A204.1 (cell line): Measurements from ENCODE around the gene MIX23.

ENCODE experiments used
- FAIRE-seq: peaks from 2 replicates; lab custom pipeline; 2012; peaks lifted over from hg19 to GRCh38; lab: Jason Lieb, UNC

The MIX23 gene

DNA sequence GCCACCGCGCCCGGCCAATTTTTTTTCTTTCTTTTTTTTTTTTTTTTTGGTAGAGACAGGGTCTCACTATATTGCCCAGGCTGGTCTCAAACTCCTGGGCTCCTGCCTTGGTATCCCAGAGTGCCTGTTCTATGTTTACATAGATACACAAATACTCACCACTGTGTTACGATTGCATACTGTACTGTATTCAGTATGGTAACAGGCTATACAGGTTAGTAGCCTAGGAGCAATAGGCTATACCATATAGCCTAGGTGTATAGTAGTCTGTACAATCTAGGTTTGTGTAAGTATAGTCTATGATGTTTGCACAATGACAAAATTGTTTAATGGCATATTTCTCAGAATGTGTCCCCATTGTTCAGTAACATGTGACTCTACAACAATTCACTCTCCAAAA is 31.4 kb downstream of the MIX23 start:
- no peak for FAIRE-seq

DNA sequence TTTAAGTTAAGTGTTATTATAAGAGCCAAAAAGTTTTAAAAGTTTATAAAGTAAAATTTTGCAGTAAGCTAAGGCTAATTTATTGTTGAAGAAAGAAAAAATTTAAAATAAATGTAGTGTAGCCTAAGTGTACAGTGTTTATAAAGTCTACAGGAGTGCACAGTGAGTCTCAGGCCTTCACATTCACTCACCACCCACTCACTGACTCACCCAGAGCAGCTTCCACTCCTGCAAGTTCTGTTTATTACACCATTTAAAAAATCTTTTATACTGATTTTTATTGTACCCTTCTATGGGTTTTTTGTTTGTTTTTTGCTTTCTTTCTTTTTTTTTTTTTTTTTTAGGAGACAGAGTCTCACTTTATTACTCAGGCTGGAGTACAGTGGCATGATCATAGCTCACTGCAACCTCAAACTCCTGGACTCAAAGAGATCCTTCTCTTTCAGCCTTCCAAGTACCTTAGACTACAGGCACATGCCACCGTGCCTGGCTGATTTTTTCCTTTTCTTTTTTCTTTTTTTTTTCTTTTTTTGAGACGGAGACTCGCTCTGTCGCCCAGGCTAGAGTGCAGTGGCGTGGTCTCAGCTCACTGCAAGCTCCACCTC is 32.1 kb downstream of the MIX23 start:
- no peak for FAIRE-seq

DNA sequence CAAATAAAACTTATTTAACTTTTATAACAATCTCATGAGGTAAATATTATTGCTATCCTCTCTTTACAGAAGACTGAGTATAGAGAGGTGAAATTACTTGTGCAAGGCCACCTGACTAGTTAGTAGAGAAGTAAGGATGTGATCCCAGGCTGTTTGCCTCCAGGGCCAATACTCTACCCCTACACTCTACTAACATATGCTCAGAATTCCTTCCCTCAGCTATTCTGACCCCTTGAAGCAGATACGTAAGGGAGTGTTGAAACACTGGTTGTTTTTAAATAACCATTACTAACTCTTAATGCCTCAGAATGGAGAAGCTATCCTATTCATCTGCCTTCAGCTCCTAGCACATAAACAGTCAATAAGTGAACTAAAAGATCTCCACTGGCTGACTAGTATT is 33.9 kb downstream of the MIX23 start:
- no peak for FAIRE-seq

DNA sequence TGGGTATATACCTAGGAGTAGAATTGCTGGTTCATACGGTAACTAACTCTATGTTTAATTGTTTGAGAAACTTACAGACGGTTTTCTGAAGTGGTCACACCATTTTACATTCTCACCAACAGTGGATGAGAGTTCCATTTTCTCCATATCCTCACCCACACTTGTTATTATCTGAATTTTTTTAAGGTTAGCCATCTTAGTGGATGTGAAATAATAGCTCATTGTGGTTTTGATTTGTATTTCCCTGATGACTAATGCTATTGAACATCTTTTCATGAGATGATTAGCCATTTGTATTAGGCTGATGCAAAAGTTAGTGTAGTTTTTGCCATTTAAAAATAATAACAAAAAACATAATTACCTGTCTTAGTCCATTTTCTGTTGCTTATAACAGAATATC is 39.4 kb downstream of the MIX23 start:
- FAIRE-seq = no peak

DNA sequence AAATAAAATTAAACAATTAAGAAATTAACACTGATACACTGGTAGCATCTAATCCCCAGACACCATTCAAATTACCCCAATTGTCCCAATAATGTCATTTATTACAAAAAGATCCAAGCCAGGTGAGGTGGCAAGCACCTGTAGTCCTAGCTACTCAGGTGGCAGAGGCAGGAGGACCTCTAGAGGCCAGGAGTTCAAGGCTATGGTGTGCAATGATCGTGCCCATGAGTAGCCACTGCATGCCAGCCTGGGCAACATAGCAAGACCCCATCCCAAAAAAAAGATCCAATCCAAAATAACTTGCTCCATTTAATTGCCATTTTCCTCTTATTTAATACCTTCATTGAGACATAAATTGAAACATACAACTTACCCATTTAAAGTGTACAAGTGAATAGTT is 40.2 kb downstream of the MIX23 start:
- FAIRE-seq = no peak

DNA sequence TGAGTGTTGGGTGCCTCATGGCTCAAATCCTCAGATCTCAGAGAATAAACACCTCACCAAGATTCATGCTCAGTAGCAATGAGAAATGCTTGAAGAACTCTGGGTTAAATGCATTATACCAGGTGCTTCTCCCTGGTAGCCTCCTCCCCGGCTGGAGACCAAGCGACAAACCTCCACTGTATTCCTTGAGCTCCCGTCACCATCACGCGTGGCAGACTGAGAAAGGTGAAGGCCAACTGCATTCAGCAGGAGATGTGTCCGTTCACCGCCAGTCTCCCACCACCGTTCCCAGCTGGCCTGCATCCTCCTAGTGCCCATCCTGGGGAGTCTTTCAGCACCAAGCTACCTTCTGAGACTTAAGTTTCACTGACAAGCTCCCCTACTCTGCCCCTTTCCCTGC is 50.5 kb downstream of the MIX23 start:
- FAIRE-seq = no peak

- no peak for FAIRE-seq
These were observed 51.1 kb downstream of the MIX23 start for GRCh38 chr3:122331886-122332285.

DNA sequence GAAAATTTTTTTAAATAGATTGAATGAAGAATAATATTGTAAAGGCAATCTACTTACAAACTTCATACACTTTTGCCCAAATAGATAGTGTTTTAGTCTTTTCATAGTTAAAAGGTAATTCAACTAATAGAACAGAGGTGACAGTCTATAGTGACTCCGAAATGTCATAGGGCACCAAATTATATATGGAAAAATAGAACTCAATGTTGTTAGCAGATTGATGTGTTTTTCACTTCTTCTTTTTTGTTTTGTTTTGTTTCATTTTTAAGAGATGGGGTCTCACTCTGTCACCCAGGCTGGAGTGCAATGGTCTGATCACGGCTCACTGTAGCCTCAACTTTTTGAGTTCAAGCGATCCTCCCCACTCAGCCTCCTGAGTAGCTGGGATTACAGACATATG is 57.3 kb downstream of the MIX23 start:
- no peak for FAIRE-seq

DNA sequence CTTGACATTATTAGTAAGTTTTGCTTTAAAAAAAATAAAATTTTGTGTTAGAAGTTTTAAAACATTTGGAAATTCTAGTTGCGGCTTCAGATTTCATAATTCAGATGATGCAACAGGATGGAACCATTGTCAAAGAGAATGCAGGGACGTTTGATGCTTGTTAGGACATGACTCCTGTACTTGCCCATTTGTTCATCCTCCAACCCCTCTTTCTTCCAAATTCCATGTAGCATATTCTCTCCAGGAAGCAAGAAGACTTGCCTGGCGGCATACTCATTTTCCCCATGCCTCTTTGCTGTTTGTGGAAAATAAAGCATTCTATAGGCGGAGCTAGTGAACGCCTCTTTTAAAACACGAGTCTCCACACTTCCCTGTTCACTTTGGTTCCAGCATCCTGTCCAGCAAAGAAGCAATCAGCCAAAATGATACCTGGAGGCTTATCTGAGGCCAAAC is 58.1 kb downstream of the MIX23 start, which contains the start of gene CSTA:
TSS of gene CSTA (plus strand) at position 378 of the 453 bp plus-strand sequence. CDS start at position 423, 45 bp downstream.
- FAIRE-seq = no peak

DNA sequence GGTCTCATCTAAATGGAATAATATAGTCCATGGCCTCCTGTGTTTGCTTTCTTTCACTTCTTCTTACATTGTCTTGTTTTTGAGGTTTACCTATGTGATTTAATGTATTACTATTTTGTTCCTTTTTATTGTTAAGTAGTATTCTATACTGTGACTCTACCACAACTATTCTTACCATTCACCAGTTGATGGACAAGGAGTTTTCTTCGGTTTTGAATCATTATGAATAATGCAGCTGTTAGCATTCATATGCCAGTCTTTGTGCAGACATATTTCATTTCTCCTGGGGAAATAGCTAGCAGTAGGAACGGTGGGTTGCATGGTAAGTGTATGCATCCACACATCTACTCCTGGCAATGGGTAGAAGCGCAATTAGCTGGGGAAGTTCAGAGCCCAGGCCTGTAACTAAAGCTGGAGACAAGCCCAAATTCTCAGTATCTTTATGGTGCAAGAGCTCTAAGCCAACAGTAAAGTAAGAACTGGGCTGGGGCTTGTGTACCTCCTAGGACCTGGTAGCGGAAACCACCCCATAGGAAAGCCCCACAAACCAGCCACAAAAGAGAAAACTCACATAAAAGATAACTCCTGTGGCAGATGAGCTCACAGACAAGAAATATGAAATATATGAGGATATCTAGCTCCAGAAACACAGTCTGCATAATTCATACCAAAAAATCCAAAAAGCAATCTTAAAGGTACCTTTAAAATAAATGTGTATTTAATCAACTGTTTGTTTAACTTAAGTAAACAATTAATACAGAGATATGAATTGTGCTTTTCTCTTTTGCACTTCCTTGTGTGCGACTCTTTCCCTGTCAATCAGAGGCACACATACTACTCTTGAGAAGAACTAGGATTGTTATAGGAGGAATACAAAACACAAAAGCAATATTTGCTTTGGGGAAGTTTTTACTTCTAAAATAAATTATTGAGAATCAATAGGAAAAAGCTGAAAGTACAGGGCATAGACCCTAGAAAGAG is 60.6 kb downstream of the MIX23 start:
- FAIRE-seq = no peak

DNA sequence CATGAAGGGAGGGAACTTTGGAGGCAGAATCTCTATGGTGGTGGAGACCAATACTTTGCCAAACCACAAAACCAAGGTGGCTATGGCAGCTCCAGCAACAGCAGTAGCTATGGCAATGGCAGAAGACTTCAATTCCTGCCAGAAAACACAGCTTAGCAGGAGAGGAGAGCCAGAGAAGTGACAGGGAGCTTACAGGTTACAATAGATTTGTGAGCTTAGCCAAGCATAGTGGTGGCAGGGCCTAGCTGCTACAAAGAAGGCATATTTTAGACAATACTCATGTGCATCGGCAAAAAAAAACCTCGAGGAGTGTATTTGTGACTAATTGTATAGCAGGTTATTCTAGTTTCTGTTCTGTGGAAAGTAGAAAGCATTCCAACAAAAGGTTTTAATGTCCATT is 64.4 kb downstream of the MIX23 start:
- FAIRE-seq = no peak

GRCh38 chr3:122316368-122316767 is 66.7 kb downstream of the MIX23 start:
- no peak for FAIRE-seq

- no peak for FAIRE-seq
These were observed 67.4 kb downstream of the MIX23 start for GRCh38 chr3:122315619-122316018.

DNA sequence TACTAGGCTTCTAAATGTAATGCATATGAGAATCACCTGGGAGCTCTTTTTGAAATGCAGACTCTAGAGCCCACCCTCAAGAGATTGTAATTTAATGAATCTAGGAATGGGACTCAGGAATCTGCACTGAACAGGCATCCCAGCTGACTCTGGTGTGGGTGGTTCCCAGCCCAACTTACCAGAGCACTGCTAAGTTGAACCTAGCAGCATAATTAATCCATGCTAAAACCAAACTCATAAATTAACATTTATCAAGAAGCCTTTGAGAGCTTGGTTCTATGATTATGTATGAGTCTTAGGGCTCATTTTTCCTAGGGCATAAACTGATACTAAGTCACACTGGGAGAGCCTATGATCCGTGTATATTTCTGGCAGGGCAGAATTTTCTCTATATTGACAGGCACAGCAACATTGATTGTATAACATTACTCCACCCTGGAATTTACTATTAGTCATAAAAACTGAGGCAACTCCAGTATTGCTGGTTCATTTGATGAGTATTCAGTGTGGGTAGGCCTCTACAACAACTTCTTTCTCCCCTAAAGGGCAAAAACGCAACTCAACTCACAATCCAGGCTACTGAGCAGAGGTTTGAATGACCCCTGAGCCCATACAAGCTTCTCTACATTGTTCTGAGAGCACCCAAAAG is 68.7 kb downstream of the MIX23 start:
- no peak for FAIRE-seq

DNA sequence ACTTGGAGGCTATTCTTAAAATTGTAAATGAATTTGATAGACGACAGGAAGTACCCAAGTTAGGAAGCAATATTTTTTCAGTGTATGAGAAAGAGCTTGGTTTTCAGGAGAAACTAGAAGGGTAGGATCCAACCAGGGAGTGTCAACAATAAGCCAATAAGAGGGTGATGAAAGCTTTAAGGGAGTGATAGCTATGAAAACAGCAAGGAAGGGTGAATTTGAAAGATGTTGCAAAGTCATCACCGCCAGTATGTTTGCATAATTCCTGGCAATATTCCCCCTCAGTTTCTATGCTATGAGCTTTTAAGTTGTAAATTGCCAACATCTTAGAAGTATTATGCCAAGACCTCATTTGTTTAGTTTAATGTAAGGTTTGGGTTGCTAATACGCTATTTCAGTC is 69.8 kb downstream of the MIX23 start:
- no peak for FAIRE-seq

DNA sequence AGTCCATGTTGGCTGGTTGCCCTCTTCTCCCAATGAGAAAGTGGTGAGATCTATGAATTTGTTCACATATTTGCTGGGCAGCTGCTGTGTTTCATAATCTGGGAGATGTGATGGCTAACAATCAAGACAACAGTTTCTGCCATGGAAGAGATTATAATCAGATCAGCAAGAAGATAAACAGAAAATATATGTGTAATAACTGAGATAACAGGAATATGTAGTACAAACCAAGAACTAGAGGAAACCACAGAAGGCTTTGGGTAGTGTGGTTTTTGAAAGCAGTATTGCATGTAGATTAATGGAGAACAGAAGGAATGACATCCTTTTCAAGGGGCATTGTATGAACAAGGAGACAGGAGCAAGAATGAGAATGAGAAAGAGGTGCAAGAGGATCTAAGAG is 70.2 kb downstream of the MIX23 start:
- no peak for FAIRE-seq

- no peak for FAIRE-seq
These were observed 72.7 kb downstream of the MIX23 start for GRCh38 chr3:122310361-122310760.
